Ishikawa (cell line): ENCODE results near the gene DMWD.

Experiments
- CEBPB ChIP-seq: IDR thresholded peaks from 2 replicates; pipeline ENCODE4 v1.6.1; 2012
- EGR1 ChIP-seq: IDR thresholded peaks from 2 replicates; pipeline ENCODE4 v1.6.1; 2012
- EP300 ChIP-seq: IDR thresholded peaks from 2 replicates; pipeline ENCODE4 v1.6.1; 2012; ENCODE audit warnings: borderline replicate concordance
- RAD21 ChIP-seq: IDR thresholded peaks from 2 replicates; pipeline ENCODE4 v1.6.1; 2012; ENCODE audit warnings: low read depth
- TAF1 ChIP-seq: IDR thresholded peaks from 2 replicates; pipeline ENCODE4 v1.6.1; 2012; ENCODE audit warnings: low read depth, mild to moderate bottlenecking
- TCF12 ChIP-seq: IDR thresholded peaks from 2 replicates; pipeline ENCODE4 v1.6.1; 2012; ENCODE audit warnings: low read depth
- TEAD4 ChIP-seq: IDR thresholded peaks from 2 replicates; pipeline ENCODE4 v1.6.1; 2012
- YY1 ChIP-seq: IDR thresholded peaks from 2 replicates; pipeline ENCODE4 v1.6.1; 2012; ENCODE audit warnings: low read depth
- ZBTB7A ChIP-seq: IDR thresholded peaks from 2 replicates; pipeline ENCODE4 v1.6.1; 2012; ENCODE audit warnings: low read depth
- TF ChIP-seq, protein P1 (sequence below): IDR thresholded peaks from 2 replicates; pipeline ENCODE4 v1.6.1; 2012
- TF ChIP-seq, protein P2 (sequence below): IDR thresholded peaks from 2 replicates; pipeline ENCODE4 v1.6.1; 2012
- TF ChIP-seq, protein P3 (sequence below): IDR thresholded peaks from 2 replicates; pipeline ENCODE4 v1.6.1; 2012; ENCODE audit warnings: low read depth, mild to moderate bottlenecking

DNA sequence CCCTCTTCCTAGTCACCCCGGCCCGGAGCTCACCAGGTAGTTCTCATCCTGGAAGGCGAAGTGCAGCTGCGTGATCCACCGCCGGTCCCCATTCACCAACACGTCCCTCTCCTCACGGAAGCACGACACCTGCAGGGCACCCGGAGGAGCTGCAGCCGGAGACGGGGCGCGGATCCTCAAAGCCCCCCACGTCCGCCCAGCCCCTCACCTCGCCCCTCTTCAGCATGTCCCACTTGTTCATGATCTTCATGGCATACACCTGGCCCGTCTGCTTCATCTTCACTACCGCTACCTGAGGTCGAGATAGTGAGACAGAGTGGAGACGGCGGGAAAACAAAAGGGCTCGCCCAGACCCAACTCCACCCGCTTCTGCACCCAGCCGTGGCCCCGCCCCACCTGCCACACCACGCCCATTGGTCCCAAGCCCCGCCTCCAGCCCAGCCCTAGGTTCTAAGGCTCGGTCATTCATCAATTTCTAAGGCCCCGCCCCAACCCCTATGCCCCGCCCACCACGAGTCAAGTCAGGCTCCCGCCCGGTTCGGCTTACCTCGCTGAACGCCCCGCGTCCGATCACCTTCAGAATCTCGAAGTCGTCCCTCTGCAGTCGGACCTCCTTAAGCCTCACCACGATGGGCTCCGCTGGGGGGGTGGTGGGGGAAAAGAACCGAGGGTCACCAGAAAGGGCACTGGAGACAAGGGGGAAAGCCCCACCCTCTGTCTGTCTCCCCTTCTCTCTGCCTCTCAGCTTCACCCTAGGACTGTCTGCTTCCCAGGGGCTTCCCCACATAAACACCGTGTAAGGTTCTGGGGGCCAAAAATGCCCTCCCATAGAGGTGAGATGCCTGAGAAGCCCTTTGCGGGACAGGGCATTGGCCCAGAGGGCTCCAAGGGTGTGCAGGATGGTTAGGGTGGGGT, 13.2 kb downstream of the DMWD start:
- TF ChIP-seq, protein P1, sequence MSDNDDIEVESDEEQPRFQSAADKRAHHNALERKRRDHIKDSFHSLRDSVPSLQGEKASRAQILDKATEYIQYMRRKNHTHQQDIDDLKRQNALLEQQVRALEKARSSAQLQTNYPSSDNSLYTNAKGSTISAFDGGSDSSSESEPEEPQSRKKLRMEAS, result peak; percentile 22
- TF ChIP-seq YY1 (no peak), EP300 (no peak), ZBTB7A (peak; percentile 99), RAD21 (peak; percentile 52; the same call in 1 of the 2 replicates), TCF12 (no peak), TAF1 (no peak), CEBPB (no peak), EGR1 (no peak), TEAD4 (no peak; the same call in 1 of the 2 replicates)
- TF ChIP-seq, protein P2, sequence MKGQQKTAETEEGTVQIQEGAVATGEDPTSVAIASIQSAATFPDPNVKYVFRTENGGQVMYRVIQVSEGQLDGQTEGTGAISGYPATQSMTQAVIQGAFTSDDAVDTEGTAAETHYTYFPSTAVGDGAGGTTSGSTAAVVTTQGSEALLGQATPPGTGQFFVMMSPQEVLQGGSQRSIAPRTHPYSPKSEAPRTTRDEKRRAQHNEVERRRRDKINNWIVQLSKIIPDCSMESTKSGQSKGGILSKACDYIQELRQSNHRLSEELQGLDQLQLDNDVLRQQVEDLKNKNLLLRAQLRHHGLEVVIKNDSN, result no peak
- TF ChIP-seq, protein P3, sequence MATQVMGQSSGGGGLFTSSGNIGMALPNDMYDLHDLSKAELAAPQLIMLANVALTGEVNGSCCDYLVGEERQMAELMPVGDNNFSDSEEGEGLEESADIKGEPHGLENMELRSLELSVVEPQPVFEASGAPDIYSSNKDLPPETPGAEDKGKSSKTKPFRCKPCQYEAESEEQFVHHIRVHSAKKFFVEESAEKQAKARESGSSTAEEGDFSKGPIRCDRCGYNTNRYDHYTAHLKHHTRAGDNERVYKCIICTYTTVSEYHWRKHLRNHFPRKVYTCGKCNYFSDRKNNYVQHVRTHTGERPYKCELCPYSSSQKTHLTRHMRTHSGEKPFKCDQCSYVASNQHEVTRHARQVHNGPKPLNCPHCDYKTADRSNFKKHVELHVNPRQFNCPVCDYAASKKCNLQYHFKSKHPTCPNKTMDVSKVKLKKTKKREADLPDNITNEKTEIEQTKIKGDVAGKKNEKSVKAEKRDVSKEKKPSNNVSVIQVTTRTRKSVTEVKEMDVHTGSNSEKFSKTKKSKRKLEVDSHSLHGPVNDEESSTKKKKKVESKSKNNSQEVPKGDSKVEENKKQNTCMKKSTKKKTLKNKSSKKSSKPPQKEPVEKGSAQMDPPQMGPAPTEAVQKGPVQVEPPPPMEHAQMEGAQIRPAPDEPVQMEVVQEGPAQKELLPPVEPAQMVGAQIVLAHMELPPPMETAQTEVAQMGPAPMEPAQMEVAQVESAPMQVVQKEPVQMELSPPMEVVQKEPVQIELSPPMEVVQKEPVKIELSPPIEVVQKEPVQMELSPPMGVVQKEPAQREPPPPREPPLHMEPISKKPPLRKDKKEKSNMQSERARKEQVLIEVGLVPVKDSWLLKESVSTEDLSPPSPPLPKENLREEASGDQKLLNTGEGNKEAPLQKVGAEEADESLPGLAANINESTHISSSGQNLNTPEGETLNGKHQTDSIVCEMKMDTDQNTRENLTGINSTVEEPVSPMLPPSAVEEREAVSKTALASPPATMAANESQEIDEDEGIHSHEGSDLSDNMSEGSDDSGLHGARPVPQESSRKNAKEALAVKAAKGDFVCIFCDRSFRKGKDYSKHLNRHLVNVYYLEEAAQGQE, result no peak
